NCI-H774 (cell line): ENCODE measurements around the gene UPF1.

Experiments
- DNase-seq: peaks from one replicate; lab custom pipeline; 2025; lab: John Stamatoyannopoulos, UW

Gene UPF1

DNA sequence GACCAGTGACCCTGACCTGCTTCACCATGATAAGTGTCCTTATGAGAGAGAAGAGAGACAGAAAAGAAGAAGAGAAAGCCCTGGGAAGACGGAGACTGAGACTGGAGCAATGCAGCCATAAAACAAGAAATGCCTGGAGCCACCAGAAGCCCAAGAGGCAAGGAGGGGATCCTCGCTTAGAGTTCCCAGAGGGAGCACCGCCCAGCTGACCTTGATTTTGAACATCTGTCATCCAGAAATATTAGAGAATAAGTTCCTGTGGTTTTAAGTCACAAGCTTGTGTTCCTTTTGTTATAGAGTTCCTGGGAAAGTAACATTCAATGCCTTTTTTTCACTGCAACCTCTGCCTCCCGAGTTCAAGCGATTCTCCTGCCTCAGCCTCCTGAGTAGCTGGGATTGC is 44.0 kb downstream of the UPF1 start:
- no peak for DNase-seq

DNA sequence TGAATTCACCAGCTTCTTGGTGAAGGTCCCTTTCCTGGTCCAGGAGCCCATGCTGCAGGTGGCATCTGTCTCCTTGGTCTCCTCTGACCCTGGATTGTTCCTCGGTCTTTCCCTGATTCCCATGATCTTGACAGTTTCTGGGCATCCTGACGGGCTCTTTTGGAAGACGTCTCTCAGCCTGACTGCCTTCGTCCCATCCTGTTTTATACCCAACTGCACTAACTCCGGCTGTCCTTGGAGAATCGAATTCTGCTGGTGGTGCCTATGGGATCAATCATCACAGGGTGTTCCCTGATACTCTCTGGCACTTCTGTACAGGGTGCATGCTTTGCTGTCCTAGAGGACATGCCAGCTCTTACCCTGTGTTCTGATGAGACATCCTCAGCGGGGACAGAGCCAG is 45.1 kb downstream of the UPF1 start:
- no peak for DNase-seq

DNA sequence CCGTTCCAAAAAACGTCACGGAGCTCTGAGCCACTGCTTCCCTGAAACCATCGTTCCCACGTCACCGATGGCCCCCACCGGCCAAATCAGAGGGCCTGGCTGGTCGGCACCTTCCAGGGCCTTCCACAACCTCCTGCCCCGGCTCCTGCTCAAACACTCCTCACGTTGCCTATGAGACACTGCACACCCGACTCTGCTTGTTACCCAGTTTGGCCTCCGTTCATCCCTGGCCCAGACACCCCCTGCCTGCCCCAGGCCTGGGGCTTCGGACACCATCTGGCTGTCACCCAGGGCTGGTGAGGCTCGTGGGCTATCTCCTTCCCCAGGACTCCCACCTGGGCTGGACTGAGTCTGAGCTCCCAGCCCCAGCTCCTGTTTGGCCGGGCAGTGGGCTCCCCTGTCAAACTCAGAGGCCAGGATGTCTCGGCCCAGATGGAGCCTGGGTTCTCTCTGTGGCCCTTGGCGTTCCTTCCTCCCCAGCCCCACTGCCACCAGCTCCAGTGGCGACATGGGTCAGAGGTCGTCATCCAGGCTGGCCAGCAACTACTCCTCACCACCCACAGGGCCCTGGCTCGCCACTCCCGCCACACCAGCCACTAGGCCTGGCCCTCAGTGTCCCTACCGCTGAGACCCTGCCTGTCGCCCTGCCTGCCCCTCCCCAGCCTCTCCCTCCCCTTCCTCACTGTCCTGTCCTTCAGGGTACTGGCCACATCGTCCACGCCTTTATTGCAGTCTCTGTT is 46.5 kb downstream of the UPF1 start:
- DNase-seq = no peak

DNA sequence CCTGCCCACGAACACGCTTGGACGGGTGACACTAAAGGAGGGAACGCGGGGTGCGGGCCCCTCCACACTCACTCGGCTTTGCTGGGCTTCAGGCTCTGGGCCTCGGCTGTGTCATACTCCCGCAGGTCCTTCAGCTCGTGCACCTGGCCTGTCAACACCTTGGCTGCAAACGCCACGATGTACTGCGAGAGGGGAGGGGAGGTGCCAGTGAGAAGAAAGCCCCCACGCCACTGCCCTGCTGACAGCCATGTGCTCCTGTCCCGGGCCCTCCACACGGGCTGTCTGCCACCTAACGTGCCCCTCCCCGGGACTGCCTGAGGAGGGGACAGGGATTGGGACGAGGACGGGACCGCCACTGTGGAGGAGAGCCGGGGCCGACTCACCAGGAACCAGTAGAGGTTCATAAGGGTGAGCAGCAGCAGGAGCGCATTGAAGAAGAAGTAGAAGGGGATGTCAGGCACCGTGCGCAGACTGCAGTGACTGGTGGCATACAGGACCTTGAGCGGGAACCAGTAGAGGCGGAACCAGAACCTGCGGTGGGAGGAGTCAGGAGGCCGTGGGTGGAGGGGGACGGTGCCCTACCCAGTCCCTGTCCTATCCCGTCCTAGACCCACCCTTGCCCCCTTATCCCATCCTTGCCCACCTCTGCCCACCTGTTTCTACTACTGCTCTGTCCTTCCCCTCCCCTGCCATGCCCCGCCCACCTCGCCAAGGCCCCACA is 47.3 kb downstream of the UPF1 start:
- DNase-seq = peak; percentile 8

DNA sequence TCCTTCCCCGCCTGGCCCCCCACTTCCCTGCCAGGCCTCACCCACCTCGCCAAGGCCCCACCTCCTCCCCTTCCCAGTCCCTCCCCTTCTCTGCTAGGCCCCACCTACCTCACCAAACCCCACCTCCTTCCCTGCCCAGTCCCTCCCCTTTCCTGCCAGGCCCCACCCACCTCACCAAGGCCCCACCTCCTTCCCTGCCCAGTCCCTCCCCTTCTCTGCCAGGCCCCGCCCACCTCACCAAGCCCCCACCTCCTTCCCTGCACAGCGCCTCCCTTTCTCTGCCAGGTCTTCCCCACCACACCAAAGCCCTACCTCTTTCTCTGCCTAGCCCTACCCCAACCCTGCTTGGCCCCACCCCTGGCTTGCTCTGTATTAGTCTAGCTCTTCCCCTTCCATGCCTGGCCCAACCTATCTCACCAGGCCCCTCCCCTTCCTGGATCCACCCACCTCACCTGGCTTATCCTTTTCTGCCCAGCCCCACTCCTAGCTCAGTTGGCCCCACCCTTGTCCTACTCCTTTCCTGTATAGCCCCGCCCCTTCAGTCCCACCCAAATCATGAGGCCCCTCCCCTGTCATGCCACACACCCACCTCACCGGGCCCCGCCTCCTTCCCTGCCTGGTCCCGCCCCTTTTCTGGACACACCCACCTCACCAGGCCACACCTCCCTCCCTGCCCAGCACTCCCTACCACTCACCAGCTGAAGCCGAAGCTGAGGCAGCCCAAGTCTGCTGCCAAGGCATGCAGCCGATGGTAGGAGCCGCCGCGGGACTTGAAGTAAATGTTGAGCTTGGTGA is 48.0 kb downstream of the UPF1 start:
- peak; percentile 72 for DNase-seq

DNA sequence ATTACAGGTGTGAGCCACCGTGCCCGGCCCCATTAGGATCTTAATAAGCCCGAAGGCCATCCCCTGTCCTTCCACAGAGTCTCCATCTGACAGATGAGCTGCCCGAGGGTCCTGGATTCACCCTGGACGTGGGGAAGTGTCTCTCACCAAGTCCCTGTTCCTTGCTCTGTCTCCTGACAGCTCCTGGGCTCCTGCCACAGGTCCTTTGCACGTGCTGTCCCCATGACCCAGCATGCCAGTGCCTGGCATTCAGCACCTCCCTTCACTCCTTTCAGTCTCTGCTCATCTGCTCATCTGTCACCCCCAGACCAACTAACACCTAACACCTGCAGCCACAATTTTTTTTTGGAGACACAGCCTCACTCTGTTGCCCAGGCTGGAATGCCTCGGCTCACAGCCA is 49.7 kb downstream of the UPF1 start:
- no peak for DNase-seq

DNA sequence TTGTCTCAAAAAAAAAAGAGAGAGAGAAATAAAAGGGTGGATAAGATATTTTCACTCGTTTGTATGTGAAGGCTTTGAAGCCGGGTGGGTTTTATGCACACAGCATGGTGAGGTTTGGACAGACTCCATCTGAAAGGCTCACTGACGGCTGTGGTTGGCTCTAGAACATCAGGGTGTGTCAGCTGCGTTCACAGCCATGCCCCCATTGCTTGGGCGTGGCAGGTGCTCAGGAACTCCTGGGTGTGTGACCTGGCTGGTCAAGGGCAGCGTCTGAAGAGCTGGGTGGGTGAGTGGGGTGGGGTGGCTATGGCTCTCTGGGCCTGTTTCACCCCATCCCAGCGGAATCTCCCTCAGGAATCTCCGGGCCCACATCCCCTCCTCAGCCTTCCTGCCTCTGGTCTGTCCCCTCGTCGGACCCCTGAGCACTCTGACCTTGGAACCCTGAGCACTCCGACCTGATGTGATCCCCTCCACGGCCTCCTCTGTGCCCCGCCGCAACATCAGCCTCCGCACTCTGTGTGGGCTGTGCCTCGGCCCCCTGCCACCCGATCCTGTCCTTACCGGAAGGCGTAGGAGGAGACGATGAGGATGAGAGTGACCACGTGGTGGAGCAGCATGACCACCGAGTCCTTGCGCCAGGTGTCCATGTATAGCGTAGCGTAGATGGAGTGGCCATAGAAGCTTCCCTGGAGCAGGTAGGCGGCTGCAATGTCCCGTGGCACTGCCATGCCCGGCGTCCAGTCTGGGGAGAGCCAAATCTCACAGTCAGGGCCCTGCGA is 52.0 kb downstream of the UPF1 start:
- DNase-seq = no peak

DNA sequence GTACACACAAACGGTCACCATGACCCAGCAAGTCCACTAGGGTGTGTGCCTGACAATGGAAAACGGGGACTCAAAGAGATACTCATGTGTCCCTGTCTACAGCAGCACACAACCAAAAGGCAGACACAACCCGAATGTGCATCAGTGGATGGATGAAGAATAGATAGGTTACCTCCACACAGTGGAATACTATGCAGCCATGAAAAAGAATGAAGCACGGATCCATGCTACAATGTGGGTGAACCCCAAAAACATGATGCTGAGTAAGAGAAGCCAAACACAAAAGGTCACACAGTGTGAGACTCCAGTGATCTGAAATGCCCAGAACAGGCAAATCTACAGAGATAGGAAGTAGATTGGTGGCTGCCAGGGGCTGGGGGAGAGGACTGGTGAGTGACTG is 55.2 kb downstream of the UPF1 start:
- no peak for DNase-seq

DNA sequence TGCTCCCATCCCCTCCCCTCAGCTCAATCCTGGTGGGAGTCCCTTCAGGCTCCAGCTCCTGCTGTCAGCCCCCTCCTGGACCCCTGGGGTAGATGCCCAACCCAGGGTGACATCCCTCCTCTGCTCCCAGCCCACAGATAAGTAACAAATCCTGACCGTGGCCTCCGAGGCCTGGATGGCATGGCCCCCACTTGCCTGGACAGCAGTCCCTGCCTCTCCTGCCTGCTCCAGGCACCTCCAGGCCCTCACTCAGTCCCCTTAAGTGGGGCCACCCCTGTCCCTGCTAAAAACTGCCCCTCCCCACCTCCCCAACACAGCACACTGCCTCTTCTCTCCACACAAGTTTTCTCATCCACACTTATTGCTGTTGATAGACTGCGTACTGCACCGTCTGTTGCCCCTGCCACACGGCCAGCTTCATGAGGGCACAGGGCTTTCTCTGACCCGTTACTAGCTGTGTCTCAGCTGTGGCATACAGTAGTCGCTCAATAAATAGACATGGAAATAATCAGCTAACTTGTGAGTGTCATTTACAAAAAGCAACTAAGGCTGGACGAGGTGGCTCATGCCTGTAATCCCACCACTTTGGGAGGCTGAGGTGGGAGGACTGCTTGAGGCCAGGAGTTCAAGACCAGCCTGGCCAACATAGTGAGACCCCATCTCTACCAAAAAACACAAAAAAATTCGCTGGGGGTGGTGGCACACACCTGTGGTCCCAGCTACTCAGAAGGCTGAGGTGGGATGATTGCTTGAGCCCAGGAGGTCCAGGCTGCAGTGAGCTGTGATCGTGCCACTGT is 58.4 kb downstream of the UPF1 start:
- no peak for DNase-seq

DNA sequence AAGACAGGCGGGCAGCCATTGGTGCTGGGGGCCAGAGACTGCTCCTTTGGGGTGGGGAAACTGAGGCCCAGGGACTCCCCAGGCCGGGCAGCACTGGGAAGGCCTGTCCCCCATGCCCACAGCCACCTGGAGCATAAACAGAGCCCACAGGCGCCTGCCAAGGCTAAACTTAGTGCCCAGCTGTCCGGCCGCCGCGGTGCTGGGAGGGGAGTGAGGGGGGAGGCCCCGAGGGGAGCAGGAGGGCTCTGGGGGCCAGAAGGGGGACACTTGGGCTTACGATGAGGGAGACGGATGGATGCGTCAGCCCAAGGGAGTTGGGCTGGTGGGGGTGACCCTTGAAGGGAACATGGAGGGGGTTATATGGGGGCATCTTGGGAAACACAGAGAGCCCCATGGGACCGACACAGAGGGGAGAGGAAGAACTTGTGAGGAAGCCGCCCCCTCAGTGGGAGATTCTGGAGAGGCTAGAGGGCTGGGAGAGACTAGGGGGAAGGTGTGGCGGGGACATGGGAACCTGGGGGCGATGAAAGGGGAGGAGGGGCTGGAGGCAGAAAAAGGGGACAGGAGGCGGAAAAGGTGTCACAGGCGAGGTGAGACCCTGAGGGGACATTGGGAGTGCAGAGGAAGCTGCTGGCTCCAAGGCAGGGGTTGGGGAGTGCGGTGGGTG is 62.0 kb downstream of the UPF1 start:
- no peak for DNase-seq

DNA sequence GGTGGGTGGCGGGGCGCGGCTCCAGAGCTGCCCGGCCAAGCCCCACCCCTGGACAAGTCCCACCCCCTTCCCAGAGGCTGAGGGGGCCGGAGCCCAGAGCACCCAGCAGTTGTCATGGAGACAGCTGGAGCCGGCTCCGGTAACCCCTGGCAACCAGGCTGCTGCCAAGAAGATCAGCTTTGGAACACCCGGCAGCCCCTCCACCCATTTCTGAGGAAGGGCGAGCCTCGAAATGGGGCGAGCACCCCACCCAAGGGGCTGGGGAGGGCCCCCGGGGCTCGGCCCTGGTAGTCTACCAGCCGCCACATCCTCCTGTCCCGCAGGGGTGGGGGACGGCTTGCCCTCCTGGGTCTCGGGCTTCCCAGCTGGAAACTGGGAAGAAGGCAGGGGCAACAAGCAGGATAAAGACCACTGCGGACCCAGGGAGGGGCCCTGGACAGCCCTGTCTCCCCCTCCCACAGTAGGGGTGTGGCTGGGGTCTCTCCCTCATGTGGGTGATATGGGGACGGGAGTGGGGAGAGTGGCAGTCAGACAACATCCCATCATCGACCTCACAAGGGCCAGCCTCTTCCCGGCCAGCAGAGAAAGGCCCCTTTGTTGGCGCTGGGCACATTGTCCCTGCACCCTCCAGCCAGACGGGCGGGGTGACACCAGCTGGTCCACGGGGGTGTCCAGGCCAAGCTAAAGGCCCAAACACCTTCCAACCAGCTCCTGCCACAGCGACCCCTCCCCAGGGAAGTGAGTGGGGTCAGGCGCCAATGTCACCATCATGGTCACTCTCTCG is 62.7 kb downstream of the UPF1 start:
- DNase-seq = peak; percentile 2

DNA sequence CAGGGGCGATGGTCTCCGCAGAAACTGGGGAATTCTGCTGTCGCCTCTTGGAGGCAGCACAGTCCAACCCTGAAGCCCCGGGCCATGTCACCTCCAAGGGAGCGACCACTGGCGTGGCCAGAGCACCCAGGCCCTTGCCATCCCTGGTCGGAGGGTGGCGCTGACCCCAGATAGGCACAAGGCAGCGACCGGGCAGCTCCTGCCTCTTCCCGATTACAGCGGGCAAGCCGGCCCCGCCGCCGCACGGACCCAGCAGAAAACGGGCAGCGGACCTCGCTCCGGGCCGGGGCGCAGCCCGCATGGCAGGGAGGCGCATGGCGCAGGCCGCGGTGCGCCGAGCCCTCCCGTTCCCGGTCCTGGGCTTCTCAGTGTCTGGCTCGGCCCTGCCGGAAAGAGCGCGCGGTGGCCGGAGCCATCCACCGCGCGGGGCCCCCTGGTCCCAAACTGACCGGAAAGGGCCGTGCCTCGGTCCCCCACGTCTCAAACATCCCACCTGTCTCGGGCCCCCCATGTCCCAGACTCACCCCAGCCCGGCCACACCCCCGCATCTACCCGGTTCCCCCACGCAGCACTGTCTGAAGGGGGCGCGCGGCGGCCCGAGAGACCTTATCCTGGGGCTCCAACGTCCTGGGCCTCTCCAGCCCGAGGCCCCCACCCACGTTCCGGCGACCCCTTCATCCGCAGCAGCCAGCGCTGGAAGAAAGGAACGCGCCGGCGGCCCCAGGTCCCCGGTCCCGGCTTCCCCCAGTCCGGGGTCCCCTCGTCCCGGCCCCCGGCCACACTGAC is 63.5 kb downstream of the UPF1 start:
- no peak for DNase-seq

DNA sequence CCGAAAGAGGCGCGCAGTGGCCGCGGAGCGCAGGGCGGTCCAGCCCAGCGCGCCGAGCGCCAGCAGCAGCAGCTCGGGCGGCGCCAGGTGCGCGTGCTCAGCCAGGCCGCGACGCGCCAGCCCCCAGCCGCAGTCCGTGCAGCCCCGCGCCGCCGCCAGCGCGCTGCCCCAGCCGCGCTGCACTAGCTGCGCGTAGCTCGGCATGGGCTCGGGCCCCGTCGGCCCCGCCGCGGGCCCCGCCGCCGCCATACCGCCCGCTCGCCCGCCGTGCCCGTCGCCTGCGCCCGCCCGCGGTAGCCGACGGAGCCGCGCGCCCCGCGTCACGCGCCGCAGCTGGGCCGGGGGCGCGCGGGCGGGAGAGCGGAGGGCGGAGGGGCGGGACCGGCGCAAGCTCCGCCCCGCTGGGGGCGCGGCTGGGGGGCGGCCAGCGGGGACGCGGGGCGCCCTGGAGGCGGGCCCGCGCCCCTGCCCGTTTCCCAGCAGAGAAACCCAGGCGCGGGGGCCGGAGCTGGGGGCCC is 64.1 kb downstream of the UPF1 start, which contains the start of gene CERS1:
Gene CERS1, minus strand, starts transcription at position 335 of the 518 bp plus-strand sequence. Its CDS starts 86 bp downstream, at position 249.
- no peak for DNase-seq

DNA sequence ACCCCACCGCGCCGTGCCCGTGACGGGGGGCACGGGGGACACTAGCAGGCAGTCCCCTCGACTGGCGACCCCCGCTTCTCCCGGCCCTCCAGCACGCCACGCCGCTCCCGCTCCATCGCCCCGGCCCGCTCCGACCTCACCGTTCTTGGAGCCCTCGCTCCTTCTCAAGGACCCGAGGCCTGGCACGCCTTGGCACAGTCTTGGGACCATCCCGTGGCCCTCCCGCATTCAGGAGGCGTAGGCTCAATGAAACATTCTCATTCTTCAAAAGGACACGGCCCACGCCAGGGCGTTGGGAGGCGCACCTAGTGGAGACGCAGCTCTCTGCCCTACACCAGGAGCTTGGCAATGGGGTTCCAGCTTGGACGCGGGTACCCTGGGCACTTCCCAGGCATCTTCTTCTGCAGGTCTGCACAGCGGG is 64.7 kb downstream of the UPF1 start:
- DNase-seq = no peak

DNA sequence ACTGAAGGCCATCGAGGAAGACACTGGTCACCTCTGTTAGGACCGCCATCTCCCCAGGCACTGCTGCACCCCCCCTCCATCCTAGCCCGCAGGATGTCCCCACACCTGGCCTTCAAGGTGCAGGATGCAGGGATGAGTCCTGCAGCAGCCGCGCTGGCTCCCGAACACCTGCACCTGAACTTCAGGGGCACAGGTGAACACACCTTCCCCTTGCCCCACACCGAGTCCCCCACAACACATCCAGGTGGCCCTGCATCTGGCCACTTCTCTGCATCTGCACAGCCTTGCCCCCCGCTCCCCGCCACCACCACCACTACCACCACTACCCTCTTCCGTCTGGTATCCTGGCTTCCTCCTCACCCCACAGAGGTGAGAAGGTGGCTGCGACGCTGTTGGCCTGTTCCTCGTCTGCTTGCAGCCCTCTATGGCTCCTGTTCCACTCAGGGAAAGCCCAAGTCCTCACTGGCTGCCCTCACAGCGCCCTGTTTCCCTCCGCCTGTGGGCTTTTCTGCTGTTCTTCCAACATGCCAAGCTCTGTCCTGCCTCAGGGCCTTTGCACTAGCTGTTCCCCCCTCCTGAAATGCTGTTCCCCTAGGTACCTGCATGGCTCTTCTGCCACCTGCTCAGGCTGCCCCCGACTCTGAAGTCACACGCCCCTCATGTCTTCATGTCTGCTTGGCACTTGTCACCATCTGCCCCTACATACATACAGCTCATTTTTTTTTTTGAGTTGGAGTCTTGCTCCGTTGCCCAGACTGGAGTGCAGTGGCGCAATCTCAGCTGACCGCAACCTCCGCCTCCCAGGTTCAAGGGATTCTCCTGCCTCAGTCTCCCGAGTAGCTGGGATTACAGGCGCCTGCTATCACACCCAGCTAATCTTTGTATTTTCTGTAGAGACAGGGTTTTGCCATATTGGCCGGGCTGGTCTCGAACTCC is 65.6 kb downstream of the UPF1 start:
- DNase-seq = no peak

DNA sequence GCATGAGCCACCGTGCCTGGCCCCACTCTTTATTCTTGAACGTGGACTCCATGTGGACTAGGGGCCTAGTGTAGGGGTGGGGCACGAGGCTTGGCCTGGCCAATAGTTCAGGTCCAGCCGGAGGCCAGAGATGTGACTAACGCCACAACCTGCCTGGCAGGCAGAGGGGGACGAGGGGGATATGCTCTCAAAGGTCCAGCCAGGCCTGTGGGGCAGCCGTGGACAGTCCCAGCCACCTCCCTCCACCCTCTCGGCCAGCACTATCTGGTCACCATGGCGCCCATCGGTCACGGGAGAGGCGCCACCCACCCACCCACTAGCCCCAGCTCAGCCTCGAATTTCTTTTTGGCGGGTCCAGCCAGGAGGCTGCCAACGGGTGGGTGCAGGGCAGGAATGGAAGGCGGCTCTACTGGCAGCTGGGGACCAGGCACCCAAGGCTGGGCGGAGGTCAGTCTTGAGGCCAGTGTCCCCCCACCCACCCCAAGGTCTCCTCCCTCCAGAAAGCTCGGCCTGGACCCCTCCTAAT is 66.4 kb downstream of the UPF1 start:
- DNase-seq = no peak
